WTC11 (cell line): ENCODE measurements around the gene FGF14.

Experiments
- ATF2 ChIP-seq: sonication (generic); formaldehyde crosslinking; IDR thresholded peaks from 2 replicates; pipeline ENCODE4 v1.8.1; 2022; ENCODE audit warnings: low read depth, missing genetic modification reagents, borderline replicate concordance
- CTCF ChIP-seq: fragments of 200-600 bp; IDR thresholded peaks from 2 replicates; pipeline ENCODE4 v1.8.0; 2022; ENCODE audit warnings: antibody characterized with exemption
- KAT7 ChIP-seq: sonication (generic); formaldehyde crosslinking; IDR thresholded peaks from 2 replicates; pipeline ENCODE4 v1.8.1; 2023; ENCODE audit warnings: missing genetic modification reagents, mild to moderate bottlenecking, borderline replicate concordance
- MLX ChIP-seq: sonication (generic); formaldehyde crosslinking; IDR thresholded peaks from 2 replicates; pipeline ENCODE4 v1.8.1; 2023; ENCODE audit warnings: mild to moderate bottlenecking, missing genetic modification reagents, moderate library complexity
- NFYB ChIP-seq: sonication (generic); formaldehyde crosslinking; conservative IDR thresholded peaks from 2 replicates; pipeline ENCODE4 v1.8.0; 2022; ENCODE audit warnings: low read depth, missing genetic modification reagents

- TF ChIP-seq KAT7 (no peak), CTCF (no peak), NFYB (CRISPR knock-in tag) (no peak), MLX (CRISPR knock-in tag) (no peak), ATF2 (CRISPR knock-in tag) (no peak)
These were observed 470.7 kb downstream of the FGF14 start for GRCh38 chr13:101931186-101931585.
